HepG2 (cell line): ENCODE results near the gene SLC13A1.

ENCODE experiments used
- CEBPB ChIP-seq: IDR thresholded peaks from 2 replicates; pipeline ENCODE4 v1.6.1; 2011; ENCODE audit warnings: low read depth, low read length, improper control_type of control experiment, borderline replicate concordance
- ETS1 ChIP-seq: sonication (generic); formaldehyde crosslinking; IDR thresholded peaks from 2 replicates; pipeline ENCODE4 v1.4.0; 2020; ENCODE audit warnings: missing genetic modification reagents
- JUNB ChIP-seq: sonication (generic); formaldehyde crosslinking; IDR thresholded peaks from 2 replicates; pipeline ENCODE4 v1.8.0; 2022; ENCODE audit warnings: missing genetic modification reagents, mild to moderate bottlenecking, borderline replicate concordance
- MYNN ChIP-seq: sonication (generic); formaldehyde crosslinking; IDR thresholded peaks from 2 replicates; pipeline ENCODE4 v1.4.0; 2020; ENCODE audit warnings: mild to moderate bottlenecking, low read depth, missing genetic modification reagents
- NR2F2 ChIP-seq: IDR thresholded peaks from 2 replicates; pipeline ENCODE4 v1.6.1; 2012; ENCODE audit warnings: low read depth, inconsistent platforms, borderline replicate concordance
- POLR2AphosphoS2 ChIP-seq: IDR thresholded peaks from 2 replicates; pipeline ENCODE4 v1.6.1; 2011; ENCODE audit warnings: low read depth, low read length, improper control_type of control experiment
- RARG ChIP-seq: sonication (generic); formaldehyde crosslinking; IDR thresholded peaks from 2 replicates; pipeline ENCODE4 v1.4.0; 2020; ENCODE audit warnings: low read depth, mild to moderate bottlenecking, missing genetic modification reagents
- YY1 ChIP-seq: IDR thresholded peaks from 2 replicates; pipeline ENCODE4 v1.6.1; 2011; ENCODE audit warnings: low read length, low read depth, moderate library complexity, mild to moderate bottlenecking; ENCODE audit not compliant: insufficient read depth, insufficient replicate concordance
- ZNF281 ChIP-seq: sonication (generic); formaldehyde crosslinking; IDR thresholded peaks from 2 replicates; pipeline ENCODE4 v1.4.0; 2020; ENCODE audit warnings: missing genetic modification reagents, borderline replicate concordance
- TF ChIP-seq, protein P1 (sequence below): sonication (generic); formaldehyde crosslinking; IDR thresholded peaks from 2 replicates; pipeline ENCODE4 v1.4.0; 2020; ENCODE audit warnings: missing genetic modification reagents
- TF ChIP-seq, protein P2 (sequence below): sonication (generic); formaldehyde crosslinking; IDR thresholded peaks from 2 replicates; pipeline ENCODE4 v1.8.0; 2022; ENCODE audit warnings: missing genetic modification reagents, mild to moderate bottlenecking, inconsistent platforms, borderline replicate concordance
- TF ChIP-seq, protein P3 (sequence below), 2 experiments: IDR thresholded peaks; 2 replicates each; pipeline ENCODE4 v1.6.1; 2011 to 2012; ENCODE audit warnings: low read length in 2 of 2, borderline replicate concordance in 1 of 2, low read depth in 1 of 2, mild to moderate bottlenecking in 1 of 2, moderate library complexity in 1 of 2

DNA sequence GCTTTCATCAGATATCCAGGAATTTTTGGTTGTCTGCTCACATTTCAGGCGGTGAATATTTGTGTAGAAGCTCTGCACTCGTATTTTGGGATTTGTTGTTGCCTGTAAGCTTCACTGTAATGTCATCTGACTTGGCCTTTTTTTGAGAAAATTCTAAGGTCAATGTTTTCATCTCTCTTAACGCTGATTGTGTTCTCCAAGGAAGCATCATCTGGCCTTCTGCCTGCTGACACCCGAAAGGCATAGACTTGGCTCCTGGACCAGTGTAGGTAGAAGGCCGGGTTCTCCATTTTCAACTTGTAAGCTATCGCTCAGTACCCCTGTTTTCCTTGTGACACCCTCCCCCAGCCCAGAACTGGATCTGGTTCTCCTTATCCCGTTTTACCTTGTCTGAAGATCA lies 44.2 kb downstream of the SLC13A1 start:
- TF ChIP-seq YY1 (no peak), ETS1 (CRISPR knock-in tag) (no peak), NR2F2 (no peak), POLR2AphosphoS2 (no peak), ZNF281 (CRISPR knock-in tag) (no peak), CEBPB (no peak), RARG (CRISPR knock-in tag) (no peak), MYNN (no peak), JUNB (no peak)
- TF ChIP-seq, protein P1, sequence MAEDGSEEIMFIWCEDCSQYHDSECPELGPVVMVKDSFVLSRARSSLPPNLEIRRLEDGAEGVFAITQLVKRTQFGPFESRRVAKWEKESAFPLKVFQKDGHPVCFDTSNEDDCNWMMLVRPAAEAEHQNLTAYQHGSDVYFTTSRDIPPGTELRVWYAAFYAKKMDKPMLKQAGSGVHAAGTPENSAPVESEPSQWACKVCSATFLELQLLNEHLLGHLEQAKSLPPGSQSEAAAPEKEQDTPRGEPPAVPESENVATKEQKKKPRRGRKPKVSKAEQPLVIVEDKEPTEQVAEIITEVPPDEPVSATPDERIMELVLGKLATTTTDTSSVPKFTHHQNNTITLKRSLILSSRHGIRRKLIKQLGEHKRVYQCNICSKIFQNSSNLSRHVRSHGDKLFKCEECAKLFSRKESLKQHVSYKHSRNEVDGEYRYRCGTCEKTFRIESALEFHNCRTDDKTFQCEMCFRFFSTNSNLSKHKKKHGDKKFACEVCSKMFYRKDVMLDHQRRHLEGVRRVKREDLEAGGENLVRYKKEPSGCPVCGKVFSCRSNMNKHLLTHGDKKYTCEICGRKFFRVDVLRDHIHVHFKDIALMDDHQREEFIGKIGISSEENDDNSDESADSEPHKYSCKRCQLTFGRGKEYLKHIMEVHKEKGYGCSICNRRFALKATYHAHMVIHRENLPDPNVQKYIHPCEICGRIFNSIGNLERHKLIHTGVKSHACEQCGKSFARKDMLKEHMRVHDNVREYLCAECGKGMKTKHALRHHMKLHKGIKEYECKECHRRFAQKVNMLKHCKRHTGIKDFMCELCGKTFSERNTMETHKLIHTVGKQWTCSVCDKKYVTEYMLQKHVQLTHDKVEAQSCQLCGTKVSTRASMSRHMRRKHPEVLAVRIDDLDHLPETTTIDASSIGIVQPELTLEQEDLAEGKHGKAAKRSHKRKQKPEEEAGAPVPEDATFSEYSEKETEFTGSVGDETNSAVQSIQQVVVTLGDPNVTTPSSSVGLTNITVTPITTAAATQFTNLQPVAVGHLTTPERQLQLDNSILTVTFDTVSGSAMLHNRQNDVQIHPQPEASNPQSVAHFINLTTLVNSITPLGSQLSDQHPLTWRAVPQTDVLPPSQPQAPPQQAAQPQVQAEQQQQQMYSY (CRISPR knock-in tag) = no peak
- TF ChIP-seq, protein P2, sequence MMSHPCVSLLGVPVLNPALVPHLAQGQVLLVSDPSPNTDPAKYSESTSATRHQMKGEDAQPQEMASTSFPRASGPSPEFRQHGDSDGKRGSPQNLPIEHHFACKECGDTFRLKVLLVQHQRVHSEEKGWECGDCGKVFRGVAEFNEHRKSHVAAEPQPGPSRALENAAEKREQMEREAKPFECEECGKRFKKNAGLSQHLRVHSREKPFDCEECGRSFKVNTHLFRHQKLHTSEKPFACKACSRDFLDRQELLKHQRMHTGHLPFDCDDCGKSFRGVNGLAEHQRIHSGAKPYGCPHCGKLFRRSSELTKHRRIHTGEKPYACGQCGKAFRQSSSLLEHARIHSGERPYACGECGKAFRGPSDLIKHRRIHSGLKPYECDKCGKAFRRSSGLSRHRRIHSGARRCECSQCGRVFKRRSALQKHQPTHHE (CRISPR knock-in tag) = no peak
- TF ChIP-seq, protein P3, sequence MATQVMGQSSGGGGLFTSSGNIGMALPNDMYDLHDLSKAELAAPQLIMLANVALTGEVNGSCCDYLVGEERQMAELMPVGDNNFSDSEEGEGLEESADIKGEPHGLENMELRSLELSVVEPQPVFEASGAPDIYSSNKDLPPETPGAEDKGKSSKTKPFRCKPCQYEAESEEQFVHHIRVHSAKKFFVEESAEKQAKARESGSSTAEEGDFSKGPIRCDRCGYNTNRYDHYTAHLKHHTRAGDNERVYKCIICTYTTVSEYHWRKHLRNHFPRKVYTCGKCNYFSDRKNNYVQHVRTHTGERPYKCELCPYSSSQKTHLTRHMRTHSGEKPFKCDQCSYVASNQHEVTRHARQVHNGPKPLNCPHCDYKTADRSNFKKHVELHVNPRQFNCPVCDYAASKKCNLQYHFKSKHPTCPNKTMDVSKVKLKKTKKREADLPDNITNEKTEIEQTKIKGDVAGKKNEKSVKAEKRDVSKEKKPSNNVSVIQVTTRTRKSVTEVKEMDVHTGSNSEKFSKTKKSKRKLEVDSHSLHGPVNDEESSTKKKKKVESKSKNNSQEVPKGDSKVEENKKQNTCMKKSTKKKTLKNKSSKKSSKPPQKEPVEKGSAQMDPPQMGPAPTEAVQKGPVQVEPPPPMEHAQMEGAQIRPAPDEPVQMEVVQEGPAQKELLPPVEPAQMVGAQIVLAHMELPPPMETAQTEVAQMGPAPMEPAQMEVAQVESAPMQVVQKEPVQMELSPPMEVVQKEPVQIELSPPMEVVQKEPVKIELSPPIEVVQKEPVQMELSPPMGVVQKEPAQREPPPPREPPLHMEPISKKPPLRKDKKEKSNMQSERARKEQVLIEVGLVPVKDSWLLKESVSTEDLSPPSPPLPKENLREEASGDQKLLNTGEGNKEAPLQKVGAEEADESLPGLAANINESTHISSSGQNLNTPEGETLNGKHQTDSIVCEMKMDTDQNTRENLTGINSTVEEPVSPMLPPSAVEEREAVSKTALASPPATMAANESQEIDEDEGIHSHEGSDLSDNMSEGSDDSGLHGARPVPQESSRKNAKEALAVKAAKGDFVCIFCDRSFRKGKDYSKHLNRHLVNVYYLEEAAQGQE (IDR thresholded peaks at IDR 0.05; ENCODE audit: borderline replicate concordance in 1 of 2, low read depth in 1 of 2, low read length in 2 of 2) = no peak
